GM12878 (cell line): ENCODE measurements around the gene FGFBP3. TPM values are rescaled to one million over a fixed set of nuclear protein-coding genes. Genes with fewer than 3 reads are reported as not detected.
A peak's percentile ranks its signal among the peaks of the same experiment; 100 is the strongest.

Source experiments
- ATAC-seq: fragments of 200-7000 bp; cut with Tn5 transposase; 3 replicates; pipeline ENCODE4 v1.9.1; 2020; ENCODE audit warnings: mild to moderate bottlenecking, moderate library complexity
- BruUV-seq: library from RNA; stranded (reverse); fragments of 400-500 nt; replicated peaks from 2 replicates; lab custom pipeline; 2021; lab: Mats Ljungman, UMichigan
- CTCF ChIA-PET: fragments of 300-600 bp; sonication (Branson Sonifier 250); formaldehyde crosslinking; extraction: SDS; loops from one replicate; lab custom pipeline; 2021; ENCODE audit warnings: inconsistent platforms; lab: Yijun Ruan, JAX
- POLR2A ChIA-PET: fragments of 350-600 bp; formaldehyde crosslinking; extraction: SDS; loops from one replicate; lab custom pipeline; 2021; ENCODE audit warnings: inconsistent platforms; lab: Charles Lee
- RAD21 ChIA-PET: fragments of 300-600 bp; sonication (Branson Sonifier 250); formaldehyde crosslinking; loops from one replicate; lab custom pipeline; 2023; ENCODE audit warnings: antibody characterized with exemption; ENCODE audit not compliant: unreplicated experiment; lab: Charles Lee
- SMC1A ChIA-PET: fragments of 300-600 bp; sonication (Branson Sonifier 250); formaldehyde crosslinking; loops from one replicate; lab custom pipeline; 2023; ENCODE audit not compliant: unreplicated experiment, uncharacterized antibody; lab: Charles Lee
- DNase-seq: peaks from one replicate; pipeline ENCODE4 v3.0.0-alpha.2; 2011; ENCODE audit warnings: low read depth, low spot score
- FAIRE-seq: peaks from 3 replicates; lab custom pipeline; 2011; peaks lifted over from hg19 to GRCh38; lab: Jason Lieb, UNC
- H2AFZ ChIP-seq: 2 replicates; pipeline ENCODE4 v1.6.0; 2011; ENCODE audit warnings: low read depth, low read length, control low read depth; ENCODE audit not compliant: control insufficient read depth
- H3K27ac ChIP-seq: 2 replicates; pipeline ENCODE4 v1.5.1; 2011; ENCODE audit warnings: control low read depth; ENCODE audit not compliant: control insufficient read depth, insufficient read depth
- H3K27me3 ChIP-seq, 2 experiments: replicated peaks in 1 of 2; 2 replicates each; pipeline versions ENCODE4 v1.6.0 to v1.6.1; 2011; ENCODE audit warnings: low read length in 1 of 2; ENCODE audit not compliant: control insufficient read depth in 2 of 2, insufficient read depth in 2 of 2
- H3K36me3 ChIP-seq, 2 experiments: 2 replicates each; pipeline ENCODE4 v1.5.1; 2011; ENCODE audit warnings: low read length in 1 of 2; ENCODE audit not compliant: control insufficient read depth in 2 of 2, insufficient read depth in 2 of 2
- H3K4me1 ChIP-seq: 2 replicates; pipeline ENCODE4 v1.6.1; 2011; ENCODE audit warnings: mild to moderate bottlenecking, low read length, moderate library complexity, mixed read lengths; ENCODE audit not compliant: control insufficient read depth, insufficient read depth
- H3K4me2 ChIP-seq: 2 replicates; pipeline ENCODE4 v1.6.0; 2011; ENCODE audit warnings: control low read depth; ENCODE audit not compliant: control insufficient read depth, insufficient read depth
- H3K4me3 ChIP-seq: fragments of 200-600 bp; sonication (generic); 2 replicates; pipeline ENCODE4 v1.5.1; 2016
- H3K79me2 ChIP-seq: 2 replicates; pipeline ENCODE4 v1.6.0; 2011; ENCODE audit warnings: low read length; ENCODE audit not compliant: control insufficient read depth, insufficient read depth
- H3K9ac ChIP-seq: 2 replicates; pipeline ENCODE4 v1.8.0; 2011; ENCODE audit warnings: low read length, control low read depth, mixed read lengths; ENCODE audit not compliant: control insufficient read depth, insufficient read depth
- H3K9me3 ChIP-seq: replicated peaks from 3 replicates; pipeline ENCODE4 v1.5.1; 2011; ENCODE audit warnings: mild to moderate bottlenecking, low read length; ENCODE audit not compliant: control insufficient read depth, insufficient read depth
- H4K20me1 ChIP-seq: 2 replicates; pipeline ENCODE4 v1.6.0; 2011; ENCODE audit not compliant: control insufficient read depth, insufficient read depth
- ATF3 ChIP-seq: IDR thresholded peaks from 2 replicates; pipeline ENCODE4 v1.6.1; 2011; ENCODE audit warnings: low read depth, mild to moderate bottlenecking, low read length, moderate library complexity, borderline replicate concordance; ENCODE audit errors: extremely low read depth
- BACH1 ChIP-seq: fragments of 450-650 bp; IDR thresholded peaks from 2 replicates; pipeline ENCODE4 v1.6.1; 2017; ENCODE audit warnings: mild to moderate bottlenecking, borderline replicate concordance
- CBFB ChIP-seq: IDR thresholded peaks from 2 replicates; pipeline ENCODE4 v1.6.1; 2016; ENCODE audit warnings: antibody characterized with exemption, low read depth
- EP300 ChIP-seq, 2 experiments: fragments of 150-350 bp in 1 of 2; IDR thresholded peaks; 2 replicates each; pipeline ENCODE4 v1.6.1; 2011 to 2012; ENCODE audit warnings: low read depth in 2 of 2, low read length in 2 of 2, borderline replicate concordance in 1 of 2, improper control_type of control experiment in 1 of 2, inconsistent platforms in 1 of 2; ENCODE audit not compliant: control insufficient read depth in 1 of 2
- ESRRA ChIP-seq: IDR thresholded peaks from 2 replicates; pipeline ENCODE4 v1.6.1; 2012; ENCODE audit warnings: mild to moderate bottlenecking, low read length, improper control_type of control experiment
- EZH2 ChIP-seq: IDR thresholded peaks from 2 replicates; pipeline ENCODE4 v1.6.1; 2012; ENCODE audit warnings: low read depth, mild to moderate bottlenecking, control low read depth, inconsistent platforms, low read length, borderline replicate concordance; ENCODE audit not compliant: control insufficient read depth
- GABPA ChIP-seq: IDR thresholded peaks from 2 replicates; pipeline ENCODE4 v1.6.1; 2014; ENCODE audit warnings: antibody characterized with exemption, low read depth, mild to moderate bottlenecking, inconsistent platforms
- HDAC2 ChIP-seq: fragments of 200-600 bp; sonication (generic); IDR thresholded peaks from 2 replicates; pipeline ENCODE4 v1.6.1; 2017
- IRF4 ChIP-seq: IDR thresholded peaks from 2 replicates; pipeline ENCODE4 v1.6.1; 2011; ENCODE audit warnings: low read depth, low read length
- MTA3 ChIP-seq: IDR thresholded peaks from 2 replicates; pipeline ENCODE4 v1.6.1; 2012; ENCODE audit warnings: low read length, inconsistent platforms, borderline replicate concordance
- NFXL1 ChIP-seq: fragments of 450-650 bp; IDR thresholded peaks from 2 replicates; pipeline ENCODE4 v1.6.1; 2017; ENCODE audit warnings: antibody characterized with exemption, mild to moderate bottlenecking, borderline replicate concordance
- POLR2A ChIP-seq: IDR thresholded peaks from 2 replicates; pipeline ENCODE4 v1.6.1; 2011; ENCODE audit warnings: low read depth, mild to moderate bottlenecking, low read length
- RUNX3 ChIP-seq: IDR thresholded peaks from 2 replicates; pipeline ENCODE4 v1.6.1; 2012; ENCODE audit warnings: low read length, inconsistent platforms
- SMAD1 ChIP-seq: fragments of 450-650 bp; IDR thresholded peaks from 2 replicates; pipeline ENCODE4 v1.6.1; 2018; ENCODE audit warnings: mild to moderate bottlenecking, low read depth; ENCODE audit not compliant: partially characterized antibody
- STAT3 ChIP-seq: IDR thresholded peaks from 2 replicates; pipeline ENCODE4 v1.6.1; 2011; ENCODE audit warnings: low read depth, low read length, improper control_type of control experiment
- SUPT20H ChIP-seq: IDR thresholded peaks from 2 replicates; pipeline ENCODE4 v1.6.1; 2011; ENCODE audit warnings: low read depth, mild to moderate bottlenecking, low read length, moderate library complexity, borderline replicate concordance; ENCODE audit not compliant: control insufficient read depth
- YBX1 ChIP-seq: fragments of 450-650 bp; IDR thresholded peaks from 2 replicates; pipeline ENCODE4 v1.6.1; 2016; ENCODE audit warnings: antibody characterized with exemption
- ZBTB4 ChIP-seq: fragments of 450-650 bp; formaldehyde crosslinking; IDR thresholded peaks from 2 replicates; pipeline ENCODE4 v1.4.0; 2022; ENCODE audit warnings: mild to moderate bottlenecking, moderate library complexity
- ZNF207 ChIP-seq: fragments of 450-650 bp; IDR thresholded peaks from 2 replicates; pipeline ENCODE4 v1.6.1; 2014; ENCODE audit warnings: antibody characterized with exemption, mild to moderate bottlenecking, borderline replicate concordance
- WGBS: methylation state at CpG from one replicate; pipeline ENCODE4 v1.1.6; 2016; ENCODE audit warnings: low lambda C conversion rate; ENCODE audit not compliant: insufficient replicate concordance, insufficient coverage; ENCODE audit errors: missing lambda C conversion rate; 5-methylcytosine and 5-hydroxymethylcytosine counted together
- in situ Hi-C: fragments of 300-500 bp; cut with MboI; formaldehyde crosslinking; loops from 9 replicates; pipeline ENCODE4 v1.14.3; 2018; ENCODE audit warnings: mixed read lengths
- intact Hi-C: fragments of 100-400 bp; cut with micrococcal nuclease; formaldehyde crosslinking; loops from one replicate; pipeline ENCODE4 v1.14.2; 2022; ENCODE audit not compliant: unreplicated experiment
- polyA plus RNA-seq, 11 experiments: library from polyadenylated mRNA; depleted of rRNA in 4 of 11; unstranded in 6 of 11; stranded (reverse) in 5 of 11; fragments of >200 nt; fragmentation: Nextera tagmentation in 4 of 11; fragmentation: Illumina TruSeq in 1 of 11; extraction: Ambion mirVana in 4 of 11; extraction: Trizol in 1 of 11; gene quantifications; 1 replicate in 1 of 11; 2 replicates in 10 of 11; pipeline versions ENCODE4 v1.2.1 to v1.2.3, GENCODE V29; 2011 to 2016; ENCODE audit warnings: inconsistent platforms in 2 of 11, missing spikeins in 2 of 11, low read depth in 1 of 11
- total RNA-seq, 4 experiments: library from RNA; depleted of rRNA in 3 of 4; stranded (reverse); fragments of >200 nt in 3 of 4; fragmentation: Illumina TruSeq in 1 of 4; extraction: Trizol in 1 of 4; gene quantifications; 2 replicates each; pipeline versions ENCODE4 v1.2.1 to v1.2.3, GENCODE V29; 2013 to 2021

FGFBP3 gene
- total and polyA plus RNA-seq, 10 of the 15 experiments (the other 5 are each of a cell fraction or from before 2014, with no cell fraction given), result 0.08 to 1.0 (median 0.23) TPM

- WGBS, result 21% methylated on average over 5 of the region's 5 CpGs
- POLR2A ChIA-PET, result interaction anchor here (0.6 kb wide), 1 partner anchor 254 kb away, joined by 8 read pairs; no protein-coding TSS in a partner anchor
- TF ChIP-seq ZNF207 (no peak), STAT3 (no peak), CBFB (no peak), SUPT20H (no peak), YBX1 (no peak), IRF4 (peak; percentile 44; the same call in 1 of the 2 replicates), EZH2 (no peak), POLR2A (no peak), ESRRA (no peak), RUNX3 (peak; percentile 92), NFXL1 (no peak), HDAC2 (no peak), BACH1 (no peak), GABPA (no peak), SMAD1 (no peak), EP300 (IDR thresholded peaks at IDR 0.05; ENCODE audit: borderline replicate concordance in 1 of 2, control insufficient read depth in 1 of 2, low read depth in 2 of 2, low read length in 2 of 2) (0 out of 4 replicates have a peak, but pooled peaks of 1 of the 2 experiments have one; percentile 29), ATF3 (no peak), ZBTB4 (CRISPR knock-in tag) (no peak), MTA3 (no peak)
Observed at GRCh38 chr10:91944880-91945630, 35.8 kb upstream of the FGFBP3 start.

More at GRCh38 chr10:91944880-91945630, 35.8 kb upstream of the FGFBP3 start:
- no peak overlapping the region; the same call in 1 of the 2 replicates for H3K4me2 ChIP-seq
- H2AFZ ChIP-seq, result no peak overlapping the region
- no peaks in the 10 kb centered on the region for H3K27me3 ChIP-seq
- H3K36me3 ChIP-seq, result peaks cover 4 to 18% of the 10 kb centered on the region in 2 experiments
- H3K27ac ChIP-seq, result no peak overlapping the region
- DNase-seq (peak; percentile 24), FAIRE-seq (peak; percentile 84), ATAC-seq (peak; percentile 95)
- intact Hi-C loops (no loop called here), in situ Hi-C loops (no loop called here)
- no peak overlapping the region for H3K4me3 ChIP-seq
- H3K79me2 ChIP-seq, result peaks cover 6% of the 10 kb centered on the region
- ChIA-PET RAD21 (no interaction called here), SMC1A (interaction anchor here (0.8 kb wide), 1 partner anchor 29 kb away, joined by 3 read pairs; no protein-coding TSS in a partner anchor), CTCF (interaction anchor here (1.3 kb wide), 1 partner anchor 13 kb away, joined by 3 read pairs; no protein-coding TSS in a partner anchor)
- H4K20me1 ChIP-seq, result no peaks in the 10 kb centered on the region
- no peaks in the 10 kb centered on the region; the same call in 1 of the 2 replicates for H3K4me1 ChIP-seq
- no peak overlapping the region for H3K9ac ChIP-seq
- no TSS peak for BruUV-seq
- H3K9me3 ChIP-seq, result no peaks in the 10 kb centered on the region
